HG02884 (cell line): ENCODE results near the gene SIK2.

ENCODE experiments used
- ATAC-seq: cut with Tn5 transposase; IDR thresholded peaks from one replicate; pipeline ENCODE4 v1.9.1; 2021; ENCODE audit warnings: mild to moderate bottlenecking, moderate library complexity; ENCODE audit not compliant: unreplicated experiment

SIK2 gene

DNA sequence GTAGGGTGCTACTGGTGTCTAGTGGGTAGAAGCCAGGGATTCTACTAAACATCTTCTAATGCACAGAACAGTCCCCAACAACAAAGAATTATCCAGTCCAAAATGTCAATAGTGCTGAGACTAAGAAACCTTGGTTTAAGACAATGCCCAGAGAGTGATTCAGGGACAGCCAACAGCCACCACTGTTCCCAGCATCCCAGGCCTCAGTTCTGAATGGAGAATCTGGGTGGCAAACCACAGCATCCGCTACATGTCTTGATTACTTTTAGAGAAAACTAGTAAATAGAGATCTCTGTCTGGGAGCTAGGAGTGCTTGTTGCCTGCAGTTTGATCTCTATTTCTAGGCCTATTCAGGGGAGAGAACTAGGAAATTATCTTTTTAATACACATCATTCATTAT lies 20.9 kb upstream of the SIK2 start:
- ATAC-seq: no peak

DNA sequence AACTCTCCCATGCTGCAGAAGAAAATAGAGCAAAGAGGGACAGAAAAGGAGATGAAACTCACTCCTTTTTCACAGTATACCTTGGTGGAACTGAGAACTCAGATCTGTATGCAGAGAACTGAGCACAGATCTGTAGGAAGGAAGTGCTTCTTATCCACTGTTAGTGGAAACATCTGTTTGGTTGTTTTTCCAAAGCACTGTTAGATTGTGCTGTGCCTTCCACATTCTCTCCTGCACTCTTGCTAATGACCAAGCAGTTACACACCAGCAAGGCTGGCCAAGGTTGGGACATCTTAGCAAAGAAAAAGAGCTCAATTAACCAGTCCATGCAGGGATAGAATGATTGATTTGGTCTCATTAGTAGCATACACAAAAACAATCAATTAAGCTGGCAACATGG lies 20.1 kb upstream of the SIK2 start:
- no peak for ATAC-seq

DNA sequence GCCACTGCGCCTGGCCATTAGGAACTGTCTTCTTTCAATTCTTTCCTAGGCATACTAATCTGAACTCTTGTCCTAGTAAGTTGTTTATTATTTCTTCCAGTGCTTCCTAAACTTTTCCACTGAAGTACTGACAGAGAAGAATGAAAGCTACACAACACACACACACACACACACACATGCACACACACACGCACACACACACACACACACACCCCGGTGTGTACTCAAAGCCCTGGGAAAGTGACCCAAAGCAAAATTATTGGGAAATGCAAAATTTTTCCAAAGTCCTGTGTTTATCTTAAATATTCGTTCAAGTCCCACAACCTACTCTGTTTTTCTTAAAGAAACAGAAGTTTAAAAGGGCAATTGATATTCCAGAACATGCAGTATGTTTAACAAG lies 19.4 kb upstream of the SIK2 start:
- no peak for ATAC-seq

DNA sequence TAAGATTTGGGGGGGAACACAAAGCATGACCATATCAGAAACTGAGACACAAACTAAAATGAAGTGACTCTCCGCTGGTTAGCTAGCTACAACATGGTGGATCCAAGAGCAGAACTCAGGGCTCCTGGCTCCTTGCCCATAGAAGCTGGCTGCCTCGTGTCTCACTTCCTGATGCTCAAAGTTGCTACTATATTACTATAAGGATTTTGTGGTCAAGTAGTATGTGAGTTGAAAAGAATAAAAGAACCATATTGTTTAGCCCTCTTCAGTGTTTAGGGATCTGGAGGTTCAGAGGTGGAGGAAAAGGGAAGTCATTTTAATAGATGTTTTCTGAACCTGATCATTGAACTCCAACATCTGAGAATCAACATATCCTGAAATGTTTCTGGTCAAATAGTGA lies 16.9 kb upstream of the SIK2 start:
- no peak for ATAC-seq

DNA sequence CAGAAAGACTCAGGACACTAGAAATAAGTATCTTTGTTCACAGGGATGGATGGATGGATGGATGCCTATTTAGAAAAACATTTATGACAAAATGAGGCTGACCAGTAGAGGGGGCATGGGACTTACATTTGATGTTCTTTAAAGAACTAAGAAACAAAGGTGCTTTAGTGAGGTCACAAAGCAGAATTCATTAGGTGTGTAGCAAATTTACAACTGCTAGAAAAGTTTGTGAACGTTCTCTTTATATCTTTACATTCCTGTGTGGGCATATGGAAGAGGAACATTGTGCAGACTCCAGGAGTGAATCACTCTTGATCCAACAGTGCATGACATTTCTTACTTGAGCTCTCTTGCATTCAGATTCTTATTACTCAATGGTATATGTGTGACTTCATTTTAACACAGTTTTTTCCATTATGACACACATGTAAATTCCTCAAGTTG lies 15.8 kb upstream of the SIK2 start:
- ATAC-seq: no peak

DNA sequence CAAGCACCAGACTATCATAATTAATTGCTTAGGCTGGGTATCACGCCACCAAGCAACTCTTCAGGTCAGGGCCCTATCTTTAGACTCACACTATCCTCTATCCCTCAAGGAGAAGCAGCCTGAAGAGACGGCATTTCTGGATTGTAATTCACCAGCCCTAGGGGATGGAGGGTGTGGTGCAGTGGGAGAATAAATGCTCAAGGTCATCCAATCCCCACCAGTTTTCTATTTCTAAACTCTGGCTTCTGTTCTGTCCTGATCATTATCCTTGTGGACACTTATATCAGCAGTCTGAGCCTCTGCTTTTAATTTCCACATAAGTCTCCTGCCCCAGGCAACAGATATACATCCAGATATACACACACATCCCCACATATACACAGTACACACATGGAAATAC lies 13.1 kb upstream of the SIK2 start:
- no peak for ATAC-seq

DNA sequence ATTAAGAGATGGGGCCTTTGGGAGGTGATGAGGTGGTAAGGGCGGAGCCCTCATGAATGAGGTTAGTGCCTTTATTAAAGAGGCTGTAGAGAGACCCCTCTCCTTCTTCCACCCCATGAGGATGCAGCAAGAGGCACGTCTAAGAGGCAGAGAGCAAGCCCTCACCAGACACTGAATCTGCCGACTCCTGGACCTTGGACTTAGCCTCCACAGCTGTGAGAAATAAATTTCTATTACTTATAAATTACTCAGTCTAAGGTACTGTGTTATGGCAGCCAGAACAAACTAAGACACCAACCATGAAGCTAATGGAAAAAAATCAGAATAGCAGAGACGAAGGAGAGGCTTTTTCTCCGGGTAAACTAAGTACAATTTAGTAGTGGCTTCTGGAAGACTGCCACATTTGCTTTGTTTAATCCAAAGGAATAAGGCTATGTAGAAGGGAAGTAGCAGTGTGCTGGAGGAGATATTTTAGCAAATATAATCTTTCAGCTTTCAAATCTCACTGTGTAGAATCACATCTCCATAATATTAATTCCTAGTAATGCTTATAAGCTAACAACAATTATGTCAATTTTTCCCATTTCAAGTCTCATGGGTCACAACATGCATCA lies 12.3 kb upstream of the SIK2 start:
- no peak for ATAC-seq

DNA sequence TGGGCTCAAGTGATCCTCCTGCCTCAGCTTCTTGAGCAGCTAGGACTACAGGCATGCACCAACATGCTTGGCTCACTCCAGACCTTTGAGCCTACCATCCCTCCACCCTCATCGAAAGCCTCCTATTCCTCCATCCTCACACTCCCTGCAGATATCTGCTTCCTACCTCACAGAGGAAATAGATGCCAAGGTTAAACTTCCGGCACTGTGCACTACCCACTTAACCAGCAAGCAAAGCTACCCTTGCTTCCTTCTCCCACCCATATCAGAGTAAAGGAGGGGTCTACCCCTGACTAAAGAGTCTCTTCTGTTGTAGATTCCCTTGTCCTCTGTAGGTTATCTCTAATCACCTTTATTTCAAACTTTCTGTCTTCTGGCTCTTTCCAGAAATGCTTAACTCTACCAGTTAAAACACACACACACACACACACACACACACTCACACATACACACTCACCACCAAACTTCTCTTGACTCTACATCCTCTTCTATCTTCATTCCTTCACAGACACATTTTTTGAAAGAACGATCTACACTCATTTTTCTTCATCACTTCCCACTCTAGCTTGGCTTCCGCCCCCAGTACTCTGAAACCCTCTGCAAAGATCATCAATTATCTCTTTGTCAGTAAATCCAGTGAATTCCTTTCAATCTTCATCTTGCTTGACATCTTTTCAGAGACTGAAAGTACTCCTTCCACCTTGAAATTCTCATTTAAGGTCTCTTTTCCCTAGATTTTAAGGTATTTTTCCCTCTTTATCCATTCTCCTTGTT lies 10.9 kb upstream of the SIK2 start:
- no peak for ATAC-seq

DNA sequence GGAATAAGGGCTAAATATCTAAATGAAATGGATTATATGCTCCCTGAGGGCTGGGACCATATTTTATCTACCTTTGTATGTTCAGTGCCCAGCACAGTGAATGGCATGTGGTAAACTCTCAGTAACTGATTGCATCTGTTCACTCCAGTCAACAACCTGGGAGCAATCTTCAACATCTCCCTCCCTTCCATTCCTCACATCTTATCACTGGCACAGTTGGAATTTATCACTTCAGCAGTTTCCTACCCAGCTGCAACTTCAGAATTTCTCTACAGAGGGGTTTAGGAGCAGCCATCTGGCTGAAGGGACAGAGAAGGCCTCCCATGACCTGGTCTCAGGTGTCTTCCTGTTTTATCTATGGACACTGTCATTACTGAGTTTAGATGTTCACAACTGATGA lies 9.8 kb upstream of the SIK2 start:
- no peak for ATAC-seq

DNA sequence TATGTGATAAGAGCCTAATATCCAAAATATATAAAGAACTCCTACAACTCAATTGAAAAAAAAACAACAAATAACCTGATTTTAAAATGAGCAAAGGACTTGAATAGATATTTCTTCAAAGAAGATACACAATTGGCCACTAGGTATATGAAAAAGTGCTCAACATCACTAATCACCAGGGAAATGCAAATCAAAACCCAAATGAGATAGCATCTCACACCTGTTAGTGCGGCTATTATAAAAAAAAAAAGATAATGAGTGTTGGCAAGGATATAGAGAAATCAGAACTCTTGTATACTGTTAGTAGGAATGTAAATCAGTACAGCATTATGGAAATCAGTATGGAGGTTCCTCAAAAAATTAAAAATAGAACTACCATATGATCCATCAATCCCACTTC lies 5.9 kb upstream of the SIK2 start:
- ATAC-seq: no peak

DNA sequence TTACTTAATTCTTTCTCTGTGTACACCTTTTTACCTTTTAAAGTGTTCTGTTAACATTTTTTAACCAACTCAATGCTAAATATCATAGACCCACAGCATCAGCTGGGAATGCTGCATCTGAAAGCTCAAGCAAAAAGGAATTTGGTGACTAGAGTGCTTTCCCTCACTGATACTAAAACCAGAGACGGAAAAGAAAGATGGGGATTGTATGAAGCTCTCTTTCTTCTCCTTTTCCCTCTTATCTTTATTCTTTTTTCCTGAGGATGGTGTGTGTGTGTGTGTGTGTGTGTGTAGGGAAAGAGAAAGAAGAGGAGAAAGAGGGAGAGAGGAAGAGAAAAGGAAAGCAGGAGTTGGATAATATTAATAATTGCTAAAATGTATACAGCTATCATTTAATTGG lies 4.1 kb upstream of the SIK2 start:
- no peak for ATAC-seq

DNA sequence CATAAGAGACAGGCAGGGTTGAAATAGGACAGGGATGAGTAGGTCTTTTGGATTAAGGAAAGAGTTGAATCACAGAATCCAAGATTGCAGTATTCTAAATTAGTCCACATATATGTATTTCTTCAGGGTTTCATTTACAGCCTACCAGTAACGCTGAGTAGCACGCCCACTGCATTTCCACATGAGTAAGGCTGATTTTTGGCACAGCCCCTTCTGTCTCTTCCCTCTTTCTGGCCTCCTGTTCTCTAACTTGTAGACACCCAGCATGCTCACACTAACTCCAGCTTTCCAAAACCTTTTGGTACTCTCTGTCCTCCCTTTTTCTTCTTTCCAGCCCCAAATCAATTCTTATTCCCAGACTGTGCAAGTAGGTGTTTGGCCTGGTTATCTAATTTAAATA lies 3.7 kb upstream of the SIK2 start:
- ATAC-seq: no peak

DNA sequence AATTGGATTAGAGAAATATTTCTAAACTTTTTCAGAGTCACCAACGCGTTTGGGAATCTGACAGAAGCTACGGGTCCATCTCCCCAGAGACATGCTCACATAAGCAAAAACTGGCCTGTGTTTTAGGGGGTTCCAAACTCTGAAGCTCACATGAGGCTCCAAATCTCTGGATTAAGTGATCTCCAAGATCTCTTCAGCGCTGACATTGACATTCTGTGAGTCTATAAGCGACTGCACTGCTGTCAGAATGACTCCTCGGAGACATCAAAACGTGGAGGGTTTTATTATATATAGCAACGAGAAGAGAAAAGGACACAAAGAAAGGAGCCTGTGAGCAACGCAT lies 642 bp upstream of the SIK2 start:
- no peak for ATAC-seq

DNA sequence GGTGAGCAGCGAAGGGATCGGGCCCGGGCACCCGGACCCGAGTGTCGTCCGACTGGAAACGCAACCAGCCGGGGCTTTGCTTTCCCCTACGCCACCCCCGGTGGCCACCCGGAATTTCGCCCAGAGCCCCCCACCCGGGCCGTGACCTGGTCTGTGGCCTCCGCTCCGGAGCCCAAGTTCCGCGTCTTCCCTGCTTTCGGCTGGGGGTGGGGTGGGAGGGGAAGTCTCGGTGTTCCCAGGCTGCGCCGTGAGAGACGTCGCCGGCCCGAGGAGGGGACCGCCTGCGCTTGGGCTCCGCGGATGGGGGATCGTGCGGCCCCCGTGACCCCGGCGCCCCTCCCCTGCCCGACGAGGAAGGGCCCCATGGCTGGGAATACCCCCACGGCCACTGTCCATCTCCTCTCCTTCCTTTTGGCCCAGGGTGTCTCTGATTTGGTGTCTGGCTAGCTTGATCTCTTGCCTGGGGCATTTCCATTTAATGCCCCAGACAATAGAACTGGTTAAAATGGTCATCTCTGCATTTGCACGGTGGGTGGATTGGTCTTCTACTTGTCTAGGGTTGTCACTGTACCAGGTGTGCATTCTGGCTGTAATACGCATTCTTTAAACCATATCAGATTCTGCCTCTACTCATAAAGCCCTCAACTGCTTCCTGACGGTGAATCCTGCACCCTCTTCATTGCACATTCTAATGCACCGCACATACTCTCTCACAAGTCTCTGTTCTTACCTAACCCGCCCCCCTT lies 789 bp downstream of the SIK2 start:
- ATAC-seq: no peak

DNA sequence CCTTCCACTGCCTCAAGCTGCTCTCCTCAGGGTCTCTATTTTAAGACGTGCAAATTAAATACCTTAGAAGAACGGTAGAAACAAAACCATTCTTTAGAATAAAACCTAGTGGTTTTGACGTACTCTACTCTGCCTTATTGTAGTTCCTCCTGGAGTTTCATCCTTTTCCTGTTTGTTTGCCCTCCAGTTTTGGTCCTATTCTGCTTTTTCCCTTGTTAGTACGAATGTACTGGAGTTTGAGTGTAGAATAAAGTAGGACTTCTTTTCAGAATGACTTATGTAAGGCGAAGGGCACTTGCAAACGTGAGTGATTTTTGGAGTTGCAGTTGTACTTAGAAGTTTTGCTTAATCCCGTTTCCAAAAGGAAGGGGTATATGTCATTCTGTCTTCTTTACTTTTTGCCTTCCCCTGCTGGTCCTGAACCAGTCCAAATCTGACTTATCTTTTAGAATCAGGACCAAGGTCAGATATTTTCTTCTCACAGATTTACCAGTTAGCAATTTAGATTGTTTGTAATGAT lies 1.4 kb downstream of the SIK2 start:
- ATAC-seq: no peak

DNA sequence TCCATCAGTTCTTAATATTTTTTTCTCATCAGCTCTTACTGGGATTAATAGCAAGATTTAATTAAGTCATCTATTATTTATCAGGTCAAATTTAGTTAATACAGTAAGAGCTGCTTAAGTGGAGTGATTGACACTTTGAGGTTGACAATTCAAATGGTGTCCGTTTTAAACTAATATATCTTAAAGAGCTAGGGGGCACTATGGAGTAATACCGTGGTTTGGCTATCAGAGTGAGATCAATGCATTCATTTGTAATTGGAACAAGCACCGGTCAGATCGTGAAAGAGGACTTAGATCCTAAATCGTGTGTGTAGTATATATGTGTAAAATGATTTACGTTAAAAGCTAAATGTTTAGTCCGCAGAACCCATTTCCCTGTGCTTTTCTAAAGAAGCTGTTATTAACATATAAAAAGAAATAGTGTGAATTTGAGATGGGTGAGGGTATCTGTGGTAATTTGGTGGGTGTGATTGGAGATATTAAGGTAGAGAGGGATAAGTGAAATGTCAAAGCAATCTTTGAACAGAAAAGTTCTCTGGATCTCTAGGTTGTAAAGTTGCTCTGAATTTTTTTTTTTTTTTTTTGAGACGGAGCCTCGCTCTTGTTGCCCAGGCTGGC lies 2.3 kb downstream of the SIK2 start:
- no peak for ATAC-seq

DNA sequence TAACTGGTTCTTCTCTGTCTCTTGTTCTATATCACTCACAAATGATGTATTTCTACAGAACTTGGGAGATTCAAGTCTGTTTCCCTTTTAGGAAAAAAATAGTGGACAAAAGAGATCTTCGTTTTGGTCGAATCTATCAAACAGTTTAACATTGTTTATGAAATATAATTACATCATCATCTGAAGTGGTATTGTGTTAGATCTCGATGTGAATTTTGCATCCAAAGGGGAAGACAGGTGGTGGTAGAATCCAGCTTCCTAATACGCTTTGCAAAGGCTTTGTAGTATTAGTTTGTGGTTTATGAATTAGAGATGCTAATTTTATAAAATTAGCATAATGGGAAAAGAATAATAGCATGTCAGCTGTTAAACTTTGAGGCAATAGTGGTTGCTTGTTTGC lies 3.4 kb downstream of the SIK2 start:
- ATAC-seq: no peak

DNA sequence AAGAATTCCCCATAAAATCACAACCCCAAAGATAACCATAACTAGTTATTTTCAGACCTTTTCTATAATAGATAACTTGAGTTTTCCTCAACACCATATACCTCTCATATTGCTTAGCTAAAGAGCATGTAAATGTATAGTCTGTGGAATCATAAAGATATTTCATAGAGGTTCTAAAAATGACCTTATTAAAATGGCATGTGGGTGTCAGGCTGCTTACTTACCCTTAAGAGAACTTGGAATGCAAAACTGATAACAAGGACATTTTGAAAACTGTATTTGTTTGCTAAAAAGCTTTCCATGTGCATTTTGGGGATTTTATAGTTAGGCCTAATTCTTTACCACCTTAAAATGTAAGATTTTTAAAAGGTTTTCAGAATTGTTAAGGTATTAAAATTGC lies 4.7 kb downstream of the SIK2 start:
- ATAC-seq: no peak

DNA sequence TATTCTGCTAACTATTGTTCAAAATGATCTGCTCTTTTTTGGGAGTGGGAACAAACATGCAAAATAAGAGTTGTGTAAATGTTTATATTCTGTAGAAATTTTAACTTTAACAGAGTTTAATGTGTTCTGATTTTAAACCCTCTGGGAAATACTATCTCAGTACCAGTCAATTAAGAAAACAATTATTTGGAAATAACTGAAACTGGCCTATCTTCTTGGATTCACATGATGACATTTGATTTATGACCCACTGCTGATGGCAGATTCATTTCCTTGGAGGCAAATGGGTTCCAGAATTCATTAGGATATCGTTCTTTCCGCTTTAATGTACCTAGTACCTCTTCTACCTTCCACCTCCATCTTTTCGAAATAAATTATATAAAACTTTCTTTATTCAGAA lies 5.5 kb downstream of the SIK2 start:
- no peak for ATAC-seq

DNA sequence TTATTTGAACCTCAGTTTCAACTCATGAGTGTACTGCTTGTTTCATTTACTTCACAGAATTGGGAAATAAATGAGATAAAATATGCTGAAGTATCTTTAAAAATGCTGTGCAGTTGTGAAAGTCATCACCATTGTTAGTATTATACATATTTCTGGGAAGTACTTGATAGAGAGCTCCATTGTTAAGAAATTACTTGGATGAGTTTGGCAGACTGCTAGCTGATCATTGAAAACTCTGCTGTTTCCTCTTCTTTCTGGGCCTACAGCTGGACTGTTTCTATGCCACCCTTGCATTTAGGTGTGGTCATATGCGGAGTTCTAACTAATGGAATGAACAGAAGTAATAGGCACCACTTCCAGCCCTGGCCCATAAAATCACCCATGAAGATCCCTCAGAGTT lies 10.0 kb downstream of the SIK2 start:
- ATAC-seq: no peak

DNA sequence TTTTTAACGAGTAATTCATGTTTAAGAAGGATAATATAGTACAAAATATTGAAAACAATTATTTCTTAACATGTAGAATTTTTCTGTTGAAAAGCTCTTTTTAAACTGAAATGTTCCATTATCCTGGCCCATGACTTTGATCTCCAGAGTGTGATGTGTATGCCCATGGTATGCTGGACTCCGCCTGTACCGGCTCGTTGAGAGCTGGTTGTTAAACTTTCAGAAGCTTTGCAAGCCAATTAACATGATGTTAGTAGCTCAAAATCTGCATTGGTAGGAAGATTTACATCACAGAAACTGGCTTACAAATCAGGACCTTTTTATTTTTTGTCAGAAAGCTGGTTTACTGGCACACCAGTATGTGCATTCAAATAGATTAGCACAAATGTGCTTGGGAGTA lies 15.0 kb downstream of the SIK2 start:
- ATAC-seq: no peak

DNA sequence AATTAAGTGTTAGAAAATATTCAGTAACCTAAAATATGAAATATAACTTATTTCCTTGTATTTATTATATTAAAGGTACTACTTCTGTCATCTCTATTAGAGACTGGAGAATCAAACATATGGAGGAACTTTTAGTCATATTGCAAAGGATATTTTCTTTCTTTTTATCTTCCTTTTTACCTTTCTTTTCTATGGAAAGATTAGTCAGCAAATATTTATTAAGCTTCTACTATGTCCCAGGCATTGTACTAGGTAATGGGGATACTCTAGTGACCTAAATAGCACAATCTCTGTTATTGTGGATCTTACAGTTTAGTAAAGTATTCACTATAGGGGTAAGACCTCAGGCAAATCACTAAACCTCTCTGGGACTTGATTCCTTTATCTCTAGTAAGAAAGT lies 18.3 kb downstream of the SIK2 start:
- no peak for ATAC-seq
